SK-N-SH (cell line): ENCODE measurements around the gene SRGAP2. TPM values are rescaled to one million over a fixed set of nuclear protein-coding genes. Genes with fewer than 3 reads are reported as not detected.
"Not testable (repeated sequence)": the region's sequence is repeated elsewhere in the genome, so short reads cannot be mapped to it uniquely, and the experiment has no call there.

Experiments used
- CTCF ChIA-PET: fragments of 300-600, 350-600 bp; formaldehyde crosslinking; extraction: SDS; loops from one replicate; lab custom pipeline; 2021; lab: Yijun Ruan, JAX
- POLR2A ChIA-PET: fragments of 350-600 bp; sonication (Branson Sonifier 250); formaldehyde crosslinking; extraction: SDS; loops from one replicate; lab custom pipeline; 2020; ENCODE audit warnings: antibody characterized with exemption, inconsistent platforms; lab: Yijun Ruan, JAX
- DNase-seq: peaks from one replicate; pipeline ENCODE4 v3.0.0; 2012
- H2AFZ ChIP-seq: fragments of 200-600 bp; sonication (generic); 2 replicates; pipeline ENCODE4 v1.8.1; 2016; ENCODE audit warnings: antibody characterized with exemption, mild to moderate bottlenecking, low read depth
- H3F3A ChIP-seq: fragments of 200-600 bp; sonication (generic); replicated peaks from 2 replicates; pipeline ENCODE3; 2016; ENCODE audit warnings: antibody characterized with exemption, mild to moderate bottlenecking; ENCODE audit not compliant: insufficient read depth
- H3K27ac ChIP-seq, 2 experiments: fragments of 200-500 bp in 1 of 2; fragments of 200-600 bp in 1 of 2; sonication (Bioruptor generic) in 1 of 2; sonication (generic), shearing (Covaris generic) in 1 of 2; 2 replicates each; pipeline versions ENCODE4 v1.5.1 to v1.6.1; 2014 to 2016; ENCODE audit warnings: low read depth in 2 of 2, inconsistent platforms in 1 of 2, low read length in 1 of 2, mild to moderate bottlenecking in 1 of 2, mixed read lengths in 1 of 2
- H3K27me3 ChIP-seq: fragments of 200-600 bp; sonication (generic), shearing (Covaris generic); 2 replicates; pipeline ENCODE4 v1.6.1; 2016; ENCODE audit warnings: mixed run types; ENCODE audit not compliant: insufficient read depth
- H3K36me3 ChIP-seq, 2 experiments: fragments of 200-500 bp in 1 of 2; fragments of 200-600 bp in 1 of 2; sonication (Bioruptor generic) in 1 of 2; sonication (generic) in 1 of 2; replicated peaks in 1 of 2; 2 replicates each; pipeline versions ENCODE3 to v1.5.1; 2014 to 2016; ENCODE audit warnings: low read length in 1 of 2, mild to moderate bottlenecking in 1 of 2; ENCODE audit not compliant: insufficient read depth in 2 of 2, control insufficient read depth in 1 of 2
- H3K4me1 ChIP-seq, 2 experiments: fragments of 200-500 bp in 1 of 2; fragments of 200-600 bp in 1 of 2; sonication (Bioruptor generic) in 1 of 2; sonication (generic), shearing (Covaris generic) in 1 of 2; 2 replicates each; pipeline versions ENCODE4 v1.5.1 to v1.6.1; 2014 to 2016; ENCODE audit warnings: low read depth in 1 of 2, low read length in 1 of 2, mixed run types in 1 of 2; ENCODE audit not compliant: insufficient read depth in 2 of 2, control insufficient read depth in 1 of 2
- H3K4me2 ChIP-seq: fragments of 200-600 bp; sonication (generic), shearing (Covaris generic); 2 replicates; pipeline ENCODE4 v1.6.1; 2017; ENCODE audit warnings: mixed run types
- H3K4me3 ChIP-seq, 2 experiments: fragments of 200-500 bp in 1 of 2; fragments of 200-600 bp in 1 of 2; sonication (Bioruptor generic) in 1 of 2; sonication (generic), shearing (Covaris generic) in 1 of 2; 2 replicates each; pipeline versions ENCODE4 v1.5.1 to v1.8.1; 2014 to 2016; ENCODE audit warnings: low read depth in 2 of 2, inconsistent platforms in 1 of 2, low read length in 1 of 2, mild to moderate bottlenecking in 1 of 2, mixed read lengths in 1 of 2, moderate library complexity in 1 of 2
- H3K79me2 ChIP-seq: fragments of 200-600 bp; sonication (generic); 2 replicates; pipeline ENCODE4 v1.8.1; 2017; ENCODE audit warnings: mild to moderate bottlenecking; ENCODE audit not compliant: insufficient read depth
- H3K9ac ChIP-seq: fragments of 200-600 bp; sonication (generic); 2 replicates; pipeline ENCODE4 v1.6.1; 2017; ENCODE audit warnings: mixed run types
- H3K9me2 ChIP-seq: fragments of 200-600 bp; sonication (generic); 2 replicates; pipeline ENCODE4 v1.6.1; 2017; ENCODE audit warnings: mixed run types
- H3K9me3 ChIP-seq: fragments of 200-600 bp; sonication (generic); 2 replicates; pipeline ENCODE4 v1.6.1; 2017; ENCODE audit warnings: mixed run types, mild to moderate bottlenecking, moderate library complexity
- H4K20me1 ChIP-seq: fragments of 200-600 bp; sonication (generic); 2 replicates; pipeline ENCODE4 v1.6.1; 2017; ENCODE audit warnings: mild to moderate bottlenecking, mixed run types; ENCODE audit not compliant: insufficient read depth
- WGBS: methylation state at CpG from one replicate; pipeline ENCODE4 v1.1.6; 2017; ENCODE audit warnings: low lambda C conversion rate; 5-methylcytosine and 5-hydroxymethylcytosine counted together
- polyA plus RNA-seq, 3 experiments: library from polyadenylated mRNA; depleted of rRNA; stranded (reverse); fragments of >200 nt; gene quantifications; 2 replicates each; pipeline ENCODE4 v1.2.3, GENCODE V29; 2012

SRGAP2 gene
- polyA plus RNA-seq, 1 of the 3 experiments (the other 2 are of a cell fraction): 18.2 TPM

DNA sequence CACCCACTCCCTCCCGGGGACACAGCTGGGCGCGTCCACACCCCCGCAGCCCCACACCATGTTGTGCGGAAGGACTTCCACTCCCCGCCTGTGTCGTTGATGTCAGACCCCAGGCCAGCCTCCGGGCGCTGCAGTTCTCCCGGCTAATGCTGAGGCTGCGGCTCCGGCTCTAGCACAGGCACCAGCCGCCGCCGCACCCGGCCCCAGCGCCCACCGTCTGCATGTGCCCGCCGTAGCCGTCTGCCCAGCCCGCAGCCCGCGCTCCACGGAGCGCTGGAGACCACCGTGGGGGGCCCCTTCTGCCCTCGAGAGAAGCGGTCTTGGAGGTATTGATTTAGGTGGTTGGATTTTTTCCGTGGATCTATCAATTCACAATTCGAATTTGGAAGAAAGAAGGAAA is 2.2 kb downstream of the SRGAP2 start:
- H3K9me2 ChIP-seq, DNase-seq, H3K27ac ChIP-seq, H4K20me1 ChIP-seq, H3K27me3 ChIP-seq, H3F3A ChIP-seq, POLR2A ChIA-PET, H2AFZ ChIP-seq, H3K9me3 ChIP-seq, H3K4me1 ChIP-seq, CTCF ChIA-PET, H3K36me3 ChIP-seq: not testable (repeated sequence)
- H3K4me2 ChIP-seq: peak overlapping the region; percentile 62
- 0 out of 2 replicates have a peak overlapping the region, but pooled peaks have one; percentile 18 for H3K9ac ChIP-seq
- peak overlapping the region in 1 of 2 experiments; percentile 36; a peak in 1 of 4 replicates for H3K4me3 ChIP-seq
- peaks cover 14% of the 10 kb centered on the region; the same call in 1 of the 2 replicates for H3K79me2 ChIP-seq
- WGBS: no CpG with 5 or more reads among the region's 31 CpGs

DNA sequence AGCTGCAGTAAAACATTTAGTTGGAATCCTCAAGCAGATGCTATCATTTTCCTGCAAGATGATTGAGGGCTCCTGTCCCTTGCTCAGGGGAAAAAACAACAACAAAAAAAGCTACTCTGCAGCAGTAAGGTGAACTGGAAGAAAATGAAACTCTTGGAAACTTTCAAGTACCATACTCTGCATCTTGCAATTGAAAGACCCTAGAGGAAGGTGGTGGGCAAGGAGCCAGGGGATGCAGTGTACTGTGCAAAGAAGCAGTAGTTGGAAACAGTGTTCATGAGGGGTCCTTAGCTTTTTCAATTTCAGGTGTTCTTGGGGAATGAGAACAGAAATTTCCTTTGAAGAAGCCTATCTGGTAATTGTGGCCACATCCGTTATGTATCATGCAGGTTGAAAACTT is 7.5 kb downstream of the SRGAP2 start:
- H3K4me3 ChIP-seq, H3K4me1 ChIP-seq, DNase-seq, H2AFZ ChIP-seq, H3K36me3 ChIP-seq, CTCF ChIA-PET, H3K27ac ChIP-seq, H3K4me2 ChIP-seq, H4K20me1 ChIP-seq, H3K9me3 ChIP-seq, H3K9ac ChIP-seq, H3K27me3 ChIP-seq, H3K9me2 ChIP-seq, POLR2A ChIA-PET, H3F3A ChIP-seq: not testable (repeated sequence)
- no CpG with 5 or more reads among the region's 1 CpG for WGBS
- H3K79me2 ChIP-seq: peaks cover 18% of the 10 kb centered on the region

DNA sequence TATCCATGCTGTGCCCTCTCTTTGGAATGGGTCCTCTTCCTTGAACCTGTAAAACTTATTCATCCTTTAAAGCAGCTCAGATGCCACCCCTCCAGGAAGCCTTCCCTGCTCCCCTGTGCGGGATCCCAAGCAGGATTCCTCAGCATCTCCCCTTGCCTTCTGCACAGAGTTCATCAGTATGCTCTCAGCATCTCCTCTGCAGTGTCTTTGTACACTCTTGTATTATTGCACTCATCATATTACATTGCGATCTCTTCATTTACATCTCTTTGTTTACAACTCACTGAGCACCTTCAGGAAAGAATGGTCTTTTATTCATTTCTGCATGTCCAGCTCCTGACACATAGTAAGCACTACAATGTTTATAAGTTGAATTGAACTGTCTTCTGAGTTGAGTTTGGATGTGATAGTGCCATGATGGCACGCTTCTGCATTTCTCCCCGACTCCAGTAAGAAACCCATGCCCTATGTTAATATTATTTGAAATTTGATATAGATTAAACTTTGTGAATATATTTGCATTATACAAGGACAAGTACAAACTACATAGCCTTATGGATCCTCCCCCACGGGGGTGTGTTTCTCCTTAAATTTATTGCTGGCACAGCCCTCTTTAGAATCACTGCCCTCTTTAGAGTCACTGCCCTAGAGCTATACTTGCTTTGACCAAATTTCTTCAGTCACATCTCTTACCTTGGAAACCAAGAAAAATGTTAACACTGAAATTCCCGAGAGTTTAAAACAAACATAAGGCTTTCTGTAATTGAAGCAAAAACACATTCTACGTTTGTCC is 12.5 kb downstream of the SRGAP2 start:
- CTCF ChIA-PET, H3K4me1 ChIP-seq, H3K36me3 ChIP-seq, POLR2A ChIA-PET, H3K4me3 ChIP-seq, H3K9ac ChIP-seq, DNase-seq, H3K9me3 ChIP-seq, H3F3A ChIP-seq, H3K27ac ChIP-seq, H3K9me2 ChIP-seq, H3K27me3 ChIP-seq, H4K20me1 ChIP-seq, H3K4me2 ChIP-seq, H2AFZ ChIP-seq: not testable (repeated sequence)
- 92% methylated on average over 4 of the region's 7 CpGs for whole genome bisulfite sequencing
- peaks cover 12% of the 10 kb centered on the region for H3K79me2 ChIP-seq

DNA sequence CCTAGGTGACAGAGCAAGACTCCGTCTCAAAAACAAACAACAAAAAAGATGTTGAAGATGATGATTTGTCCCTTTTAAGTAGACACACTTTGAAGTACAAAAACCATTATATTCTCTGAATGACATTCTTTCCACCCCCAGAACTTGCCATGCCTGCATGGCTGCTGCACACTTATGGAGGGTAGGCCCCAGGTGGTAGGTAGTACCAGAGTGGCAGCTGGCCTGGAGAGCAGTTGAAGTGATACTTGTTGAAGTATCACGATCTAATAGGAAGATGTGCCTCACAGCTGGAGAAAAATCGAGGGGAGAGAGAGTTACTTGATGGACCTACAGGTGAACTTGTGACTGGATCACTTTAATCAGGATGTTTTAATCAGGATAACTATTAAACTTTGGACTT is 14.9 kb downstream of the SRGAP2 start:
- DNase-seq, H2AFZ ChIP-seq, H3K9me2 ChIP-seq, H3K4me1 ChIP-seq, H3K27ac ChIP-seq, H4K20me1 ChIP-seq, H3K9ac ChIP-seq, H3F3A ChIP-seq, POLR2A ChIA-PET, H3K27me3 ChIP-seq, H3K4me3 ChIP-seq, CTCF ChIA-PET, H3K9me3 ChIP-seq, H3K36me3 ChIP-seq, H3K4me2 ChIP-seq: not testable (repeated sequence)
- WGBS: 75% methylated on average over 1 of the region's 3 CpGs
- peaks cover 13% of the 10 kb centered on the region for H3K79me2 ChIP-seq

DNA sequence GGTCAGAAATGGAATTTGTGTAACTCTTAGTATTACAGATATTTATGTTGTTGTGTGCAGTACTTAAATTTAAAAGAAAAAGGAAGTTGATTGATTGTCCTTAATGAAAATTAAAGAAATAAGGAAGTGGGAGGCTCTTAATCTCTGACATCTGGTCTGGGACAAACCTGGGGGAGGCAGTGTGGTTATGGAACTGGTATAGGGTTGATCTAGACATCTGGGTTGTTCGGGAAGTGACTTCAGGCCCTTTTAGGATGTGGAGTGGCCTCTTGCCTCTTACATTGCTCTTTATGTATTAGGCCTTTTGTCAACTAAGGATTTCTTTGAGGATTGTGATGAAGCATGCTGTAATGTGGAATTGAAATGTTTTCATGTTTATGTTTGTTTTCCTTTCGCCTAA is 15.4 kb downstream of the SRGAP2 start:
- H3K36me3 ChIP-seq, H3K4me2 ChIP-seq, H3K4me1 ChIP-seq, H3K9me3 ChIP-seq, H4K20me1 ChIP-seq, H2AFZ ChIP-seq, POLR2A ChIA-PET, H3K27me3 ChIP-seq, DNase-seq, H3K9me2 ChIP-seq, H3K9ac ChIP-seq, H3K4me3 ChIP-seq, H3K27ac ChIP-seq, CTCF ChIA-PET, H3F3A ChIP-seq: not testable (repeated sequence)
- peaks cover 10% of the 10 kb centered on the region; the same call in 1 of the 2 replicates for H3K79me2 ChIP-seq
- no CpG with 5 or more reads among the region's 2 CpGs for WGBS

DNA sequence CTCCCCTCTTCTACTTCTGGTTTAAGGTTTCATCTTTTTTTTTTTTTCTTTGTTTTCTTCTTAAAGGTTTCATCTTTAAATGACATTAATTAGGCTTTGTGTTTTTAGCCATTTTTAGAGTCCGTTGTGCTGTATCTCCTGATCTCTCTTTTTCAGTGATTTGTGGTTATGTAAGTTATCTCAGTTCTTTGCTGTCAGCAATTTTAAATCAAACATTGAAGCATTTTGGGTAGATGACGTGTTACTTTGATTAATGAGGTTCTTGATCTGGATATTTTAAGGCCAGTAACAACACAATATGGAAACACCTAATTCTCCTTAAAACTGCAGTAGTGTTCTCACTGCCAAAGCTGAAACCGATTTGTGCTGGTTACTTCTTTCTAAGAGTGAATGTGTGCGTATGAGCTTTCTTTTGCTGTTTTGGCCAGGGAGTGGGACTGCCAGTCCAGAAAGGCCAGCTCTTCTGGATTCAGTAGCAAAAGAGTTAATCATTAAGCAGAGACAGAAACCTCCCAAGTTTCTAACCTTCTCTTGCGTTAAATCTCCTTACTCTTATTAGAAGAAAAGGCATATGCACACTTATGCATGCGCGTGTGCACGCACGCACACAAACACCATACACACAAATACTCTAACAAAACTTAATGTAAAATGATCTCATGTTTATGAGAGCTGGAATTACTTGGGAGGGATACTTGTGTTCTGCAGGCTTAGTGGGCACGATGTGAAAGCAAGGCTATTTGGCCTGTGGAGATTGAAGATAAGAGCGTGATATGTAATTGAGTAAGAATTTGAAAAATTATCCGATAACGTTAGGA is 16.4 kb downstream of the SRGAP2 start:
- H3K27ac ChIP-seq, DNase-seq, CTCF ChIA-PET, H3K9ac ChIP-seq, H3F3A ChIP-seq, H4K20me1 ChIP-seq, H3K27me3 ChIP-seq, POLR2A ChIA-PET, H3K4me3 ChIP-seq, H3K9me3 ChIP-seq, H2AFZ ChIP-seq, H3K36me3 ChIP-seq, H3K9me2 ChIP-seq, H3K4me1 ChIP-seq: not testable (repeated sequence)
- 0 out of 2 replicates have a peak overlapping the region, but pooled peaks have one; percentile 24 for H3K4me2 ChIP-seq
- H3K79me2 ChIP-seq: peaks cover 10% of the 10 kb centered on the region; the same call in 1 of the 2 replicates
- 37% methylated on average over 4 of the region's 13 CpGs for WGBS
